HepG2 (cell line): ENCODE results near the gene CDYL.

Source experiments
- CHD4 ChIP-seq: fragments of 200-600 bp; sonication (generic); IDR thresholded peaks from 2 replicates; pipeline ENCODE4 v1.7.0; 2017; ENCODE audit warnings: mild to moderate bottlenecking, low read length, borderline replicate concordance
- EHMT2 ChIP-seq: fragments of 200-600 bp; sonication (generic); IDR thresholded peaks from 2 replicates; pipeline ENCODE4 v1.7.0; 2017; ENCODE audit warnings: antibody characterized with exemption, low read depth, low read length, borderline replicate concordance
- MAFK ChIP-seq, 2 experiments: IDR thresholded peaks in 1 of 2; conservative IDR thresholded peaks in 1 of 2; 2 replicates each; pipeline ENCODE4 v1.6.1; 2011; ENCODE audit warnings: improper control_type of control experiment in 2 of 2, low read length in 2 of 2
- RAD21 ChIP-seq: fragments of 450-650 bp; formaldehyde crosslinking; IDR thresholded peaks from 2 replicates; pipeline ENCODE4 v1.5.0; 2020; ENCODE audit warnings: mild to moderate bottlenecking
- SIN3A ChIP-seq: IDR thresholded peaks from 2 replicates; pipeline ENCODE4 v1.6.1; 2011; ENCODE audit warnings: low read depth, mild to moderate bottlenecking, control low read depth, low read length, borderline replicate concordance
- SNAPC2 ChIP-seq: sonication (generic); formaldehyde crosslinking; IDR thresholded peaks from 2 replicates; pipeline ENCODE4 v1.8.1; 2022; ENCODE audit warnings: mild to moderate bottlenecking, missing genetic modification reagents
- ZNF251 ChIP-seq: sonication (generic); formaldehyde crosslinking; IDR thresholded peaks from 2 replicates; pipeline ENCODE4 v1.9.0; 2021; ENCODE audit warnings: mild to moderate bottlenecking, missing genetic modification reagents
- ZNF350 ChIP-seq: sonication (generic); formaldehyde crosslinking; IDR thresholded peaks from 2 replicates; pipeline ENCODE4 v1.4.0; 2020; ENCODE audit warnings: mild to moderate bottlenecking, low read depth, missing genetic modification reagents, borderline replicate concordance

- TF ChIP-seq RAD21 (CRISPR knock-in tag) (no peak), ZNF350 (CRISPR knock-in tag) (no peak), ZNF251 (CRISPR knock-in tag) (no peak), SIN3A (no peak), CHD4 (no peak), EHMT2 (no peak), SNAPC2 (CRISPR knock-in tag) (no peak), MAFK (conservative IDR thresholded peaks at IDR 0.05 in 1 of 2, IDR thresholded peaks at IDR 0.05 in 1 of 2; ENCODE audit: low read length in 2 of 2) (no peak)
Observed at GRCh38 chr6:4756247-4756646, 20.0 kb upstream of the CDYL start.
